ENCODE measurements around the gene NXNL1.
A peak's percentile ranks its signal among the peaks of the same experiment; 100 is the strongest.

The NXNL1 gene

GRCh38 chr19:17419621-17420474, 40.9 kb downstream of the NXNL1 start, which contains the start of gene MVB12A:
Gene MVB12A (plus strand): TSS chr19:17420047. CDS start chr19:17420136, 89 bp downstream.
- DNase-seq (ENCODE audit: low spot score) = peak; percentile 96

DNA sequence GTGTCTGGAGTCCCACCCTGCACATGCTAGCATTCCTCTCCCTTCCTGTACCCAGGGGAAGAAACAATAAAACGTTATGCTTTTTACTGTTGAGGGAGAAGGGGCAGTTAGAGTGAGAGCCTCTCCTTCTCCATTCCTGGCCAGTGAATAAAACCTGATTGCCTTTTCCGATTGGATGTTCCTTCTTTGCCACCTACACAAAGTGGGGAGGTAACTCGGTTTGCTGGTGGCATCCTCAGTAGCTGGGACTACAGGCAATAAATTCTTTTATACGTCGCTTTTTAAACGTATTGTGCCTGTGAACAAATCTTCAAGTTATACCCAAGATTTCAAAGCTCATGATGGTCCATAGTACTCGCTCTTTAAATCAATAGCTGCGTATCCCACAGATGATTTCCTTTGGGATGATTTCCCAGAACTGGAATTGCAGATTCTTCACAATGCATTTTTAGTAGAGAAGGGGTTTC, 41.5 kb downstream of the NXNL1 start:
- DNase-seq (ENCODE audit: low spot score) = no peak

DNA sequence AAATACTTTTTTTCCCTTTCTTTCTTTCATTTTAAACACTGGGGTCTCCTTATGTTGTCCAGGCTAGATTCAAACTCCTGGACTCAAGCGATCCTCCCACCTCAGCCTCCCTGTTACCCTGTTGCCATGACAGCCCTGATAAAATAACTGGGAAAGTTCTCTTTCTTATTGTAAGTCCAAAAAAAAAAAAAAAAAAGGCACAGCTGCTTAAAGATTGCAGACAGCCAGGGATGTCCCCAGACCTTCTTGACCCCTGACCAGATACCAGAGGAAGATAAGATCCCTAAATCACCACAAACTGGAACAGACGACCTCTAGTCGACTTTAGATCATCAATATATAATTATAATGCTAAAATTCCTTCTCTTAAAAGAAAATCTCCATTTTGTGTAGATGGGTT, 42.0 kb downstream of the NXNL1 start:
- DNase-seq (ENCODE audit: low spot score) = no peak

DNA sequence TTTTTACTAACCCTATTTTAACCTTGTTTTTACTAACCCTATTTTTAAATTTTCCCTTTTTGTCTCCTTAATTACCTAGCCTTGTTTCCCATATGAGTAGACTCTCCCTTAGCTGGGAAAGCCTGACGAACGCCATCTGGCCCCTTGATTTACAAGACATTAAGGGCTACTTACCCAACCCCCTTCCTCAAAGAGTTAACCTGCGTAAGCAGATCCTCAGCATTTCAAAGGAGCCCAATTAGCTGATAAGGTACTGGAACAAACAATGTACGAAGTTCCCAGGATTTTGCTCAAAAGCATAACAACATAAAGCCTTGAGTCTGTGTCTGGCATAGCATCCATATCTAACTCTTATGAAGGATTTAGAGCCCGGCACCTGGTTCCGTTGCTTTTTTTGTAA, 45.6 kb downstream of the NXNL1 start:
- DNase-seq (ENCODE audit: low spot score) = no peak

- DNase-seq (ENCODE audit: low spot score) = no peak
These were observed 46.6 kb downstream of the NXNL1 start for GRCh38 chr19:17414097-17414496.

DNA sequence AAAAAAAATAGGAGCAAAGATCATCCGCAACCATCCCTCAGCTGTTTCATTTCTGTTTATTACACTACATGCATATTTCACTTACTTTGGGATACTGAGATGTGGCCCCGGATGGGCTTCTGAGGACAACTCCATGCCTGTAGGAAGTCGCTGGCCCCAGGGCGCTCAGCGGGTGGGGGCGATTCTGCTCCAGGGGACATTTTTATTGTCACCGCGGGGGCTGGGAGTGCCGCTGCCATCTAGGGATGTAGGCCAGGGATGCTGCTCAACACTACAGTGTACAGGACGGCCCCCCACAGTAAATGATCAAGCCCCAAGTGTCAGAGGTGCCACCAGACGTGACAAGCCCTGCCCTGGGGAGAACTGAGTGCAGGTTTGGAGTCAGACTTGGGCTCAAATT, 48.9 kb downstream of the NXNL1 start:
- no peak for DNase-seq (ENCODE audit: low spot score)

DNA sequence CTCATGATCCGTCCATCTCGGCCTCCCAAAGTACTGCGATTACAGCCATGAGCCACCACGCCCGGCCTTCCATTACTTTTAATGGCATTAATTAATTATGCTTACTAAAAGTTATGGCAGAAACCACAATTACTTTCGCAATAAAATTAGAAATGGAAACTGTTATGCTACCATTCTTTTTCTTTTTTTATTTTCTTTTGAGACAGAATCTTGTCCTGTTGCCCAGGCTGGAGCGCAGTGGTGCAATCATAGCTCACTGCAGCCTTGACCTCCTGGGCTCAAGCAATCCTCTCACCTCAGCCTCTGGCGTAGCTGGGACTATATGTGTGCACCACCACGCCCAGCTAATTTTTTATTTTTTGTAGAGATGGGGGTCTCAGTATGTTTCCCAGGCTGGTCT, 50.7 kb downstream of the NXNL1 start:
- DNase-seq (ENCODE audit: low spot score) = no peak

DNA sequence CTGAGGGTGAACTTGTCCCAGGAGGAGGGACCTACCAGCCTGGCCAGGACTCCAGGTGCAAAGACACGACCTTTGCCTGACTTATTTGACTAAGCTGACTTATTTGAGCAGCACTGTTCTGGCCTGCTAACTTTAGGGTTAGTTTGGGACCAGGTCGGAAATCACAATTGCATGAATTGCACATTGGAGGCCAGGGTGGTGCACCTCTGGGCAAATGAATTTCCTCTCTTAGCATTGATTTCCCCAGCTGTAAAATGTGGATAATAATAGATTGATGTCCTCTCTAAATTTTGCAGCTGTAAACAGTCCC, 53.9 kb downstream of the NXNL1 start:
- DNase-seq (ENCODE audit: low spot score) = no peak

DNA sequence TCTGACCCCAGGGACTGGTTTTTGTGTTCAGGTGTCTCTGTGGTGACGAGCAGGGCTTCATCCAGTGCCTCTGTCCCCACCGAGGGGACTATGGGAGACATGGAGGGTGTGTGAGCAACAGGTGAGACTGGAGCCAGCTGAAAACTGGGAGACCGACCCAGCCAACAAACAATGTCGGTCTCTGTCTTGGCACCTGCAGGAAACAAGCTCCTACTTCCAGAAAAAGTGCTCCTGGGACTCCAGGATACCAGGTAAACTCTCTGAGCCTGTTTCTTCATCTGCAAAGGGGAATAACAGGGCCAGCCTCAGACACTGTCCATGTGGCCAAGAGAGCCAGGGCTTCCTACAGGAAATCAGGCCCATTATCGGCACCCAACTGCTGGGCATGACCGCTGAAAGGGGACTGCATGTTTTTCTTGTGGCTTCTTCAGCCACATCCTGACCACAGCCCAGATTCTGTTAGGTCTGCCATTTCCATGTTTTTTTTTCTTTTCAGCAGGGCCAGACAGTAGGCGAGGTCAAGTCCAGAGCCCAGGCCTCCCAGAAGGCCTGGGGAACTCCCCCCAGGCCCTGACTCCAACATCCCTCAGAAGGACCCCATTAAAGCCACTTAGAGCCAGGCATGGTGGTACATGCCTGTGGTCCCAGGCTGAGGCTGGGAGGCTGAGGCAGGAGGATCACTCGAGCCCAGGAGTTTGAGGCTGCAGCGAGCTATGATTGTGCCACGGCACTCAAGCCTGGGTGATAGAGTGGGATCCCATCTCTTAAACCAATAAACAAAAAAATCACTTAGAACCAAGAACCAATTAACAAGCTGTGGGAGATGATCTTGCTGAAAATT, 54.5 kb downstream of the NXNL1 start:
- DNase-seq (ENCODE audit: low spot score) = no peak
